Gastrocnemius medialis (tissue), 4 donors: ENCODE measurements around the gene GOLT1B. TPM values are rescaled to one million over a fixed set of nuclear protein-coding genes. Genes with fewer than 3 reads are reported as not detected.

Source experiments
- ATAC-seq, 2 donors: fragments of 150-250 bp; one replicate each; pipeline ENCODE4 v1.9.1; 2016
- DNase-seq, 2 donors: peaks; one replicate each; pipeline ENCODE4 v3.0.0-alpha.2; 2019
- H3K27ac ChIP-seq, 4 donors: fragments of 200-600 bp; sonication (generic); 1 replicate in 1 of 4; 2 replicates in 3 of 4; pipeline ENCODE4 v1.5.1; 2016 to 2018; ENCODE audit warnings: mild to moderate bottlenecking in 2 of 4, moderate library complexity in 1 of 4
- H3K27me3 ChIP-seq, 3 donors: fragments of 200-600 bp; sonication (generic) in 2 of 3; 1 replicate in 1 of 3; 2 replicates in 2 of 3; pipeline versions ENCODE4 v1.5.1 to v1.6.0; 2016 to 2019; ENCODE audit warnings: mild to moderate bottlenecking in 1 of 3, moderate library complexity in 1 of 3
- H3K36me3 ChIP-seq, 2 donors: fragments of 200-600 bp; sonication (generic) in 1 of 2; one replicate each; pipeline ENCODE4 v1.5.1; 2017 to 2018
- H3K4me1 ChIP-seq, 2 donors: fragments of 200-600 bp; sonication (generic) in 1 of 2; one replicate each; pipeline ENCODE4 v1.5.1; 2016 to 2017; ENCODE audit warnings: mild to moderate bottlenecking in 2 of 2
- H3K4me3 ChIP-seq, 4 donors: fragments of 200-600 bp; sonication (generic) in 3 of 4; 1 replicate in 1 of 4; 2 replicates in 3 of 4; pipeline ENCODE4 v1.5.1; 2016 to 2019; ENCODE audit warnings: mild to moderate bottlenecking in 2 of 4
- H3K9me3 ChIP-seq, 3 donors: fragments of 200-600 bp; sonication (generic) in 2 of 3; 1 replicate in 1 of 3; 2 replicates in 2 of 3; pipeline ENCODE4 v1.5.1; 2016 to 2019
- CTCF ChIP-seq, 5 experiments: fragments of 450-650 bp in 3 of 5; fragments of 200-600 bp in 2 of 5; sonication (generic) in 2 of 5; IDR thresholded peaks in 4 of 5; conservative IDR thresholded peaks in 1 of 5; 1 replicate in 4 of 5; 2 replicates in 1 of 5; pipeline ENCODE4 v1.5.1; 2016 to 2019; ENCODE audit warnings: antibody characterized with exemption in 5 of 5, mild to moderate bottlenecking in 3 of 5, moderate library complexity in 3 of 5
- POLR2A ChIP-seq, 2 donors: fragments of 450-650 bp; IDR thresholded peaks; one replicate each; pipeline ENCODE4 v1.6.1; 2017; ENCODE audit warnings: antibody characterized with exemption in 2 of 2, mild to moderate bottlenecking in 2 of 2, moderate library complexity in 2 of 2
- in situ Hi-C, 4 donors: fragments of 200-750 bp; cut with MboI; loops; one replicate each; pipeline versions ENCODE4 v1.15.0 to v1.8.0; 2017; ENCODE audit warnings: low sequenced_read_pairs in 4 of 4
- intact Hi-C: fragments of 100-400 bp; cut with DNase I; formaldehyde crosslinking; loops from one replicate; pipeline ENCODE4 v1.15.1; 2023; ENCODE audit warnings: low total_unique reads
- total RNA-seq, 4 donors: library from RNA; depleted of rRNA; stranded (reverse); fragments of >200 nt; gene quantifications; one replicate each; pipeline versions ENCODE4 v1.1.0 to v1.2.3, GENCODE V29; 2016

The GOLT1B gene
- total RNA-seq, 4 donors from 2014 or later, result 14.7 to 34.3 (median 27.0) TPM

GRCh38 chr12:21478756-21479455, 22.7 kb upstream of the GOLT1B start:
- Histone ChIP-seq H3K36me3 (peaks cover 0 to 84% of the 10 kb centered on the region in 2 donors), H3K4me1 (no peaks in the 10 kb centered on the region), H3K27me3 (no peaks in the 10 kb centered on the region), H3K27ac (no peak overlapping the region), H3K4me3 (no peak overlapping the region), H3K9me3 (no peaks in the 10 kb centered on the region)
- in situ Hi-C loops (no loop called here), intact Hi-C loops (no loop called here)
- DNase-seq (no peak), ATAC-seq (no peak)
- TF ChIP-seq POLR2A (IDR thresholded peaks at IDR 0.05) (no peak), CTCF (IDR thresholded peaks at IDR 0.05 in 4 of 5, conservative IDR thresholded peaks at IDR 0.05 in 1 of 5) (no peak)

GRCh38 chr12:21483531-21483930, 18.1 kb upstream of the GOLT1B start:
- no peak overlapping the region for H3K27ac ChIP-seq
- H3K36me3 ChIP-seq, result peaks cover 0 to 56% of the 10 kb centered on the region in 2 donors
- H3K27me3 ChIP-seq, result no peaks in the 10 kb centered on the region
- H3K4me3 ChIP-seq, result no peak overlapping the region
- intact Hi-C loops, result no loop called here
- no peaks in the 10 kb centered on the region for H3K4me1 ChIP-seq
- ATAC-seq (no peak), DNase-seq (no peak)
- in situ Hi-C loops, result no loop called here
- TF ChIP-seq POLR2A (IDR thresholded peaks at IDR 0.05) (no peak), CTCF (IDR thresholded peaks at IDR 0.05 in 4 of 5, conservative IDR thresholded peaks at IDR 0.05 in 1 of 5) (no peak)
- H3K9me3 ChIP-seq, result no peaks in the 10 kb centered on the region

GRCh38 chr12:21485998-21486397, 15.6 kb upstream of the GOLT1B start:
- H3K9me3 ChIP-seq, result no peaks in the 10 kb centered on the region
- intact Hi-C loops (no loop called here), in situ Hi-C loops (no loop called here)
- H3K4me1 ChIP-seq, result no peaks in the 10 kb centered on the region
- no peaks in the 10 kb centered on the region for H3K27me3 ChIP-seq
- H3K36me3 ChIP-seq, result peaks cover 0 to 58% of the 10 kb centered on the region in 2 donors
- no peak overlapping the region for H3K4me3 ChIP-seq
- ATAC-seq (no peak), DNase-seq (no peak)
- no peak overlapping the region for H3K27ac ChIP-seq
- TF ChIP-seq CTCF (IDR thresholded peaks at IDR 0.05 in 4 of 5, conservative IDR thresholded peaks at IDR 0.05 in 1 of 5) (no peak), POLR2A (IDR thresholded peaks at IDR 0.05) (no peak)

GRCh38 chr12:21499765-21500164, 1.8 kb upstream of the GOLT1B start:
- ATAC-seq (no peak), DNase-seq (no peak)
- Histone ChIP-seq H3K4me1 (peaks cover 37 to 40% of the 10 kb centered on the region in 2 donors), H3K4me3 (no peak overlapping the region), H3K9me3 (no peaks in the 10 kb centered on the region), H3K27me3 (no peaks in the 10 kb centered on the region), H3K36me3 (peaks cover 0 to 39% of the 10 kb centered on the region in 2 donors), H3K27ac (no peak overlapping the region)
- intact Hi-C loops, result loop anchor here (2.0 kb wide), 2 partner anchors 181 to 547 kb away; partner anchors contain the start of gene CMAS
- TF ChIP-seq POLR2A (IDR thresholded peaks at IDR 0.05) (no peak), CTCF (IDR thresholded peaks at IDR 0.05 in 4 of 5, conservative IDR thresholded peaks at IDR 0.05 in 1 of 5) (no peak)
- in situ Hi-C loops, result loop anchor here in 1 of 4 donors (10.0 kb wide), 1 partner anchor 155 kb away; the partner anchor contains the start of gene LDHB
